NCI-H1105 (cell line): Measurements from ENCODE around the gene ASTN2.

Experiments
- DNase-seq: peaks from one replicate; lab custom pipeline; 2025; lab: John Stamatoyannopoulos, UW

The ASTN2 gene, protein sequence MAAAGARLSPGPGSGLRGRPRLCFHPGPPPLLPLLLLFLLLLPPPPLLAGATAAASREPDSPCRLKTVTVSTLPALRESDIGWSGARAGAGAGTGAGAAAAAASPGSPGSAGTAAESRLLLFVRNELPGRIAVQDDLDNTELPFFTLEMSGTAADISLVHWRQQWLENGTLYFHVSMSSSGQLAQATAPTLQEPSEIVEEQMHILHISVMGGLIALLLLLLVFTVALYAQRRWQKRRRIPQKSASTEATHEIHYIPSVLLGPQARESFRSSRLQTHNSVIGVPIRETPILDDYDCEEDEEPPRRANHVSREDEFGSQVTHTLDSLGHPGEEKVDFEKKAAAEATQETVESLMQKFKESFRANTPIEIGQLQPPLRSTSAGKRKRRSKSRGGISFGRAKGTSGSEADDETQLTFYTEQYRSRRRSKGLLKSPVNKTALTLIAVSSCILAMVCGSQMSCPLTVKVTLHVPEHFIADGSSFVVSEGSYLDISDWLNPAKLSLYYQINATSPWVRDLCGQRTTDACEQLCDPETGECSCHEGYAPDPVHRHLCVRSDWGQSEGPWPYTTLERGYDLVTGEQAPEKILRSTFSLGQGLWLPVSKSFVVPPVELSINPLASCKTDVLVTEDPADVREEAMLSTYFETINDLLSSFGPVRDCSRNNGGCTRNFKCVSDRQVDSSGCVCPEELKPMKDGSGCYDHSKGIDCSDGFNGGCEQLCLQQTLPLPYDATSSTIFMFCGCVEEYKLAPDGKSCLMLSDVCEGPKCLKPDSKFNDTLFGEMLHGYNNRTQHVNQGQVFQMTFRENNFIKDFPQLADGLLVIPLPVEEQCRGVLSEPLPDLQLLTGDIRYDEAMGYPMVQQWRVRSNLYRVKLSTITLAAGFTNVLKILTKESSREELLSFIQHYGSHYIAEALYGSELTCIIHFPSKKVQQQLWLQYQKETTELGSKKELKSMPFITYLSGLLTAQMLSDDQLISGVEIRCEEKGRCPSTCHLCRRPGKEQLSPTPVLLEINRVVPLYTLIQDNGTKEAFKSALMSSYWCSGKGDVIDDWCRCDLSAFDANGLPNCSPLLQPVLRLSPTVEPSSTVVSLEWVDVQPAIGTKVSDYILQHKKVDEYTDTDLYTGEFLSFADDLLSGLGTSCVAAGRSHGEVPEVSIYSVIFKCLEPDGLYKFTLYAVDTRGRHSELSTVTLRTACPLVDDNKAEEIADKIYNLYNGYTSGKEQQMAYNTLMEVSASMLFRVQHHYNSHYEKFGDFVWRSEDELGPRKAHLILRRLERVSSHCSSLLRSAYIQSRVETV (N-terminal part only)

DNA sequence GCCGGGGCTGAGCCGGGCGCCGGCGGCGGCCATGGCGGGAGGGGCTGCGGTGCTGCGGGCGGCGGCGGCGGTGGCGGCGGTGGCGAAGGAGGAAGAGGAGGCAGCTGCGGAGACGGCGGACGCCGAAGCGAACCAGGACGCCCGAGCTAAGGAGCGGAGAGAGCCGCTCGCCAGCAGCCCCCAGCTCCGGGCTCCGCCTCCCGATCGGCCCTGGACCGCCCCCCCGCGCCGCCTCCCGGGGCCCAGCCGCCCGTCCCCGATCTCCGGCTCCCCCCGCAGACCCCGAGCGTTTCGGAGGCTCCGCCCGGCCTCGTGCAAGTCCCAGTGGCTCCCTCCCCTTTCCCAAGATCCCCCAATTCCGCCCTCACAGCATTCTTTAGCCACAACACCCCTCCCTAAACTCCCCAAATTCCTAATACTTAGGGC is at the start of gene ASTN2:
Gene ASTN2 (minus strand): TSS at position 152 of the 426 bp plus-strand sequence. CDS start 119 bp downstream, at position 33.
- DNase-seq: peak; percentile 22

DNA sequence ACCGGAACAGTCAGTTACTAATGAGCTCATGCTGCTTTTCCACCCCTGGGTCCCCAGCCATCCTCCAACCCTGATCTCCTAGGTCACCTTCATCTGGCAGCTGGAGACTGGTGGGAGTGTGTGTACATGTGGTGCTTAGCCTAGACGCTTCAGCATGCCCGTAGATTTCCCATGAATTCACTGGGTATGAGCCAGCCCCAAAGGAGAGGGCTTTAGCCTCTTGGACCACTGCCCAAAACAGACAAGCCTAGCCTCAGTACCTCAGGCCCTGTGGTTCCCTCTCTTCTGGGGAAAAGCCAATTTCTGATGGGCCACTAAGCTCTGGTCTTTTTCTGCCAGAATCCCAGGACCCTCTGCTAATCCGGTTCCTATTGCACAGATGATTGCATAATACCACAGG is 48.0 kb upstream of the ASTN2 start:
- no peak for DNase-seq

DNA sequence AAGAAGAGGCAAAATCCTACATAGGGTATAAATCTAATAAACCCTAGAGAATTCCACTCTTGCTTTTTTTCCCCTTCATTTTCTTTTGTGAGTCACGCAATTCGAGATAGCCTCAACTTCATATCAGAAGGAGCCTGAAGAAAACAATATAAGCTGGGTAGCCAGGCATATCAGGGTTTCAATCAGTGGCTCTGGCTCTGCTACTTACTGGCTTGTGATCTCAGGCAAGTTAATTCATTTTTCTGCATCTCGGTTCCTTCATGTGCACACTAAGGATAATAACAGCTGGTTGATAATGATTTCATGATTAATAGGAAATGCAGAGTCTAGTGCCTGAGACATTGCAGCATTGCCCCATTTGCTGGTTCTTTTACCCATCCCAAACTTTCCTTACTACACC is 46.5 kb upstream of the ASTN2 start:
- no peak for DNase-seq

DNA sequence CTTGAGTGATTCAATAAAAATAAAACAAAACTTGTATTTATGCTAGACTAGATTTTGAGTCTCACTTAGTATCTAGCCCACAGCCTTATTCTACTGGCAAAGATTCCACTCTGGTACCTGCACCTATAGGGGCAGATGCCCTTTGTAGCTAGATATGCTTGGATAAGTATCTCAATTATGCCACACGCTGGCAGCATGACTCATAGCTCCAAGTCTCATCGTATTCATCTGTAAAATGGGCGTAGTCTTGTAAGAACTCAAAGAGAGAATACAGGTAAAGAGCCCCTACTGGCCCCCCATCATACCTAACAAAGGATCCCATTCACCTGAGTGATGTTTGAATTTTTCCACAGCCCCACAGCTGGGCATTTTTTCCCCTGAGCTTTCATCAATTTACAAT is 45.9 kb upstream of the ASTN2 start:
- DNase-seq: no peak

DNA sequence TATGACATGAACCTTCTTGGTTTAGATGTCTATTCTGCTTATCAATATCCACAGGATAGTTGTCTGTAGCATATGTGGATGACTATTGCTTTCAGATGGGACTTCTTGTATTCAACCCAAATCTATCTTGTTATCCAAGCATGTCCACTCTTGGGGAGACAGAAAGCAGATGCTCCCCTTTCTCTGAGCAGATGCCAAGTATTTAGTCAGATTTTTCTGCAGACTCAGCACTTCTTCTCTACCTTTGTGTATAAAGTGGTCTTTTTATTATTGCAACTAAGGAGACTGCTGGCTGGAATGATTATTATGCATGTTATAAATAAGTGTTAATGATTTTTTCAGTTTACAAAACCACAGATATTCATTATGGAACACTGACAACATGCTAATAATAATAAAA is 45.1 kb upstream of the ASTN2 start:
- DNase-seq: no peak

DNA sequence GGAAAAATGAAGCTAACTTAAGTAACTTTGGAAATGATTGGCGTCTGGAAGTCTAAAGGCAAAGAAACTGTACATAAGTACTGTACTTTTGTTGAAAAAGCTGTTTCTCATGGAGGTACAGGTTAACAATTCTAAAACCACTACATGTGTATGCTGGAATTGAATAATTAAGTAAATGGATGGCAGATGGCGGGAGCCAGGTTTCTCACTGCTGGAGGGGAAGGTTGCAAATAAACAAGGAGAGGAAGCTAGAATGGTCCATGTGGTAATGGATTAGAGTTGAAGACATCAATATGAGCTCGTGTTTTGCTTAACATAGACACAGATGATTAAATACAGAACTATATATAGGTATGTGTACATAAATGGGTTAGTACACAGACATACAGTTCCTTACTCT is 43.2 kb upstream of the ASTN2 start:
- no peak for DNase-seq

DNA sequence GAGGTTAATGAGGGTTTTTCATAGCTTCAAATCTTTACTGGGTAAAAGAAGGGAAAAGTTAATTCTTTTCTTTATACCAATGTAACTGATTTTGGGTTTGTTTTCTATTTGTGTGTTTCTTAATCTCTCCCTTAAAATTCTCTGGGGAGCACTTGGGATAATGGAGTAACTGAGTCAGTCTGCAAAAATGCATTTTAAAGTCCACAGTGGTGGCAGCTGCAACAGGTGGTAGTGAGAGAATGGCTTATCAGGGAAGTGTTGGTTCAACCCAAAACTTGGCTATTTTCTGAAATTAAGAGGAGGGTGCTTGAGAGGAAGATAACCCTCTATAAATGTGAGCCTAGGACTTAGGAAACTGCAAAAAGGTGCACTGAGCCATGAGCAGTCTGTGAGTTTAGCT is 39.9 kb upstream of the ASTN2 start:
- no peak for DNase-seq

DNA sequence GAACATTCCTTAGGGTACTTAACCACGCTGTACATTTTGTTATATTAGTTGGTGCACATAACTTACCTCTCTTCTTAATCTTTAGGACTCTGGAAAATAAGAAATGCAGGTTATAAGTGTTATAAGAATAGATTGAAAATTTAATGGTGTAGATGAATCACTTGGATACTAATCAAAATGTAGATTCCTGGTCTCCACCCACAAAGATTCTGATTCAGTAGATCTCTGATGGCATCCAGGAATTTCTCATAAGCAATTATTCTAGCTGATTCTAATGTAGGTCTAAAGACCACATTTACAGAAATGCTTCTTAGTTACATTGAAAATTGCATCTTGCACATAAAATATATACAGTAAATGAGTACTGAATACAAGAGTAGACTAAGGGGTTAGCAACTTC is 38.9 kb upstream of the ASTN2 start:
- no peak for DNase-seq

DNA sequence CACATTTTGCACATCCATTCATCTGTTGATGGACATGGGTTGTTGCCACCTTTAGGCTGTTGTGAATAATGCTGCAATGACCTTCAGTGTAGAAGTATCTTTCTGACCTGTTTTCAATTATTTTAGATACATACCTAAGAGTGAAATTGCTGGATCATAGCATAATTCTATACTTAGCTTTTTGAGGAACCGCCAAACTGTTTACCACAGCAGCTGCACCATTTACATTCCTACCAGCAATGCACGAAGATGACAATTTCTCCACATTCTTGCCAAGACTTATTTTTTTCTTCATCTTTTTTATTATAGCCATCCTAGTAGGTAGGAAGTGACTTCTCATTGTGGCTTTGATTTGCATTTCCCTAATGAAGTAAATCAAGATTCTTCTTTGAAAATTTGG is 36.5 kb upstream of the ASTN2 start:
- no peak for DNase-seq

DNA sequence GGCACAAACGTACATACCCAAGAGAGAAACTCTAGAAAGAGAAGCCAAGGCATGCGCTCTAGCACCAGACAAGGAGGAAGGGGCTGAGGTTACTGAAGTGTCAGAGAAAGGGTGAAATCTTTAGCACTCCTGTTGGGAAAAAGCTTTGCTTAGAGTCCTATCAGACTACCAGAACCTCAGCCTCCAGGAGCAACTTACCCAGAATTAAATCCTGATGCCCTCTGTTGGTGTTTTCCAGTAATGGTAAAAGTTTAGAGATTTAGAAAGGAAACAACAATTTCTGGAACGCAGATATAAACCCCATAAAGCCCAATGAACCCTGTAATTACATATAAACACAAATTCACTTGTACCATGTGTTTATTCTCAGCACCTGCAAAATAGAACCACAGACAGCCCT is 33.2 kb upstream of the ASTN2 start:
- DNase-seq: no peak

DNA sequence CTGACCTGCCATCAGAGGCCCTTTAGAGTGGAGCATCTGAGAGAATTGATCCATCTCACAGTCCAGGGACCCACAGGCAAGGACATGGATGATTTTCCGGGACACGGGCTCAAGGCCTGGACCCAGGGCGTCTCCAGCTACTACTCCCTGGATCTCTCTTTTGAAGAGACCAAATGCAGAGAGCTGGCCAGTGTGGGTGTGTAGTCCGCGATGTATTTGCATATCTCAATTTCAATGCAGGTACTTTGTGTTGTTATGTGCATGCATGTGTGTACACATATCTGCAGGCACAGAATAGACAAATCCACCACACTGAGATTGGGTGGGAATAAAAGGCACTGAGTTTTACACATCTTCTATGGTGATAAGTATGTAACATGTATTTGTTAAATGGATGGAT is 30.8 kb upstream of the ASTN2 start:
- DNase-seq: no peak

DNA sequence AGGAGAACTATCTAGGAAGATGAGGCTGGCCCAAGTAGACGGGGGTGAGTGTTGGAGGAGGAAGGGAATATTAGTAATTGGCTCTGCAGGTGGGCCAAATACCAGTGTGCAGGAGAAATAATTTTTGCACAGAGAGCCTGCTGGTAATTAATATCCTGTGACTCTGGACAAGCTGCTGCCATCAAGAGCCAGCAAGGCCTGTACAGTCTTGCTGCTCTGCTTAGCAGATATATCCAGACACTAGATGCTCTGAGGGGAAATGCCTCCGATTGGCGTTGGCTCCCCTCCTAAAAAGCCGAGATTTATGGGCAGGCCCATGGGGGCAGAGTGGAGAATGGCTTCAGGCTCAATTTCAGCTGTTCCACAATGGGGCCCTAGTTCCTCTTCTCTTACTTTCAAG is 29.6 kb upstream of the ASTN2 start:
- DNase-seq: no peak

DNA sequence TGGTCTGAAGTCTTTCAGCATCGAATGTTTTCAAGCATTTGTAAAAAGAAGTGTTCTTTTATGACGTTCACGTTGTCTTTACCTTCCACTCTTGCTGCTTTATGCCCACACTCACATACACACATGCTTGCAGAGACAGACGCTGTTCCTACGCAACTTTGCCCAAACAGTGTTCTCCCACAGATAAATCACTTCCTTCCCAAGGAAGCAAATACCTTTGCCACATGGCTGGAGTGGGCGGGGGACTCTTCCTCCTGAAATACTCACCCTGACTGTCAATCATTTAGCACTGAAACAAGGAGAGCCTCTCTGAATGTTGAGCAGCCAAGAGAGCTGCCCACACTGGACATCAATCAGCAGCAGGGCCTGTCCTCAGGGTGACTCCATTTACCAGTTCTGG is 22.4 kb upstream of the ASTN2 start:
- DNase-seq: no peak

DNA sequence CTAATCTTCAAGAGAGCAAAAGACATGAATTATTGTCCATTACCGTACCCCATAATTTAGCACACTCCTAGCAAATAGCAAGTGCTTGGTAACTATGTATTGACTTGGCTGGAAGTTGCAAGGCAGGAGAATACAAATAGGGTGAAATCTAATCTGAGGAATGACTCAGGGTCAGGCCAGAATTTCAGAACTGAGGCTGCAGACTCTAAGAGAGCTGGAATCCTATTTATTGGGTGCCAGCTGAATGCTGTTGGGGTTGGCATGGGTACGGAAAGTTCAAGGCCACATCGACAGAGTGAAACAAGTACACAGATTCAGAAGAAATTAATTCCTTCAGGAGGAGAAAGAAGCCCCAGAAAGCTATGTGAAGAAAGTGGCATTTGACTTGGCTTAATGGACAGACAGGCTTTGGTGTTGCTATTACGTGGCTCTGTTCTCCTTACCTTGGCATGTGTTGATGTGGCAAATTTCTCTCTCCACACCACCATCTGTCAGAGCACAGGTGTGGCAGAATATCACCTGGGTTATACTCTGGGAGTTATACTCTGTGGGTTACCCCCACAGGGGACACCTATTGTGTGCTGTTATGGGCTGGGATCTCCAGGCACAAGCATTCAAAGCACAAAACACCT is 20.9 kb upstream of the ASTN2 start:
- DNase-seq: no peak

DNA sequence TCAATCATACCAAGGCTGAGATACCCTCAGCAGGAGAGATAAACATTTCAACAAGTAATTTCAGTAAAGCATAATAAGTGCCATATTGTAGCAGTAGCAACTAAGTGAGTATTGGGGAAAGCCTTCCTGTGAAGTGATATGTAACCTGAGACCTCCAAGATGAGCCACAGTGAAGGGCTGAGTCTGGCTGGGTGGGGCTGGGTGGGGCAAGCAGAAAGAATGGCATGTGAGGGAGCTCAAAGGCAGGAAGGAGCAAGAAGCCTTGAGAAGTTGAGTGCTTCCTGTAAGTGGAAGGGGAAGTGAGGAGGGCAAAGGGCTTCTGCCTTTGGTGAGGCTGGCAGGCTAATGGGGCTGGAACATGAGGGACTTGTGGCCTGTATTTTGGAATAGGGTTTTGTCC is 19.7 kb upstream of the ASTN2 start:
- no peak for DNase-seq

DNA sequence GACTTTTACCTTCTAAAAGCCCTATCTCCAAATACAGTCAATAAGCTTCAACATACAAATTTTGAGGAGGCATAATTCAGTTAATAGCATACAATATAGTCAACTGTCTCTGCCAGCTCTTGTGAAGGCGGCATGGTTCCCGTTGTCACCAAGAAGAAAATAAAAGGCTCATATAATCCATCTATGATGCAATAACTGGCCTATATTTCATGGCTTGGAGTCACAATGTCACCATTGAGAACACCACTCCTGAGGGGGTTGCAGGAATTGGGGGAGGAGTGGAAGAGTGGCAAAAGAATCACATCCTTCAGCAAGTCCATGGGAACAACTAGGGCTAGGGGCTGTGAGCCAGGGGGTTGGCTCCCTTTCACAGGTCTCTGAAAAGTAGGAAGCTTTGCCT is 16.0 kb upstream of the ASTN2 start:
- DNase-seq: no peak

DNA sequence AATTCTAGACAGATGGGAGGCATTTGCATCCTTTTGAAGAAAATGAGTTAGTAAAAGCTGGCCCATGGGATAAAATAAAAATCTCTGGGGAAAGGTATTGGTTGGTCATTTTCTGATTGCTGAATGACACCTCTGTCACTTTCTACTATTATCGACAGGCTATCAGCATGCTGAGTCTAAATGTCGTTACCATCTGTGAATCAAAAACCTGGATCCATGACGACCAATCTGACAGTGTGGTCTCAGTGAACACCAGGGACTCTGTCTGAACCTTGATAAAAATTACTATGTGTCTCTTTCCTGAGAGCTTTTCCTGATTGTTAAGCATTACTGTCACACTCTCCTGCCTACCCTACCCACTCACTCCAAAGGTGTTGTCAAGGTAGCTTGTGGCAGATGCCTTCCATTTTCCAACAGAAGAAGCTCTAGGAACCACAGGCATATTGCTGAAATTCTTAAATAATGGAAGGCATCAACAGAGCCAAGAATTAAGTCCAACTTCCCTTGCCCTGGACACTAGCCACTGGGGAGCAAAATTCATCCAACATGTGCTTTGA is 12.6 kb upstream of the ASTN2 start:
- DNase-seq: no peak

DNA sequence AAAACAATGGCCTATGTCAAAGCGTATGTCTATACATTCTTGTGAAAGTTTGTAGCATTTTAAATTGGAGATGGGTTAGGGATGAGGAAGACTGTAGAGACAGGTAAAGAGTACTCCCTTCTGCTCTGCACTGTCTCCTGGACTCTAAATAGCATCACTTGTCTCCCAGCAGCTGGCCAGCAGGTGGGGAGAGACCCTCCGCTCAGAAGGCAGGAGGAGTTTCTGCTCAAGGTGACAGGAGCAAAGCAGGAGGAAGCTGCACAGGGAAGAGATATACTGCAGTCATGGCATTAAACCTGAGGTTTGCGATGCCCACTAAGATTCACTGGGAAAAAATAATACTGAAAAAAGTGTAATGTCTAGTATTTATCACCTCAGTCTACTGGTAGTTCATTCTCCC is 10.7 kb upstream of the ASTN2 start:
- DNase-seq: no peak

DNA sequence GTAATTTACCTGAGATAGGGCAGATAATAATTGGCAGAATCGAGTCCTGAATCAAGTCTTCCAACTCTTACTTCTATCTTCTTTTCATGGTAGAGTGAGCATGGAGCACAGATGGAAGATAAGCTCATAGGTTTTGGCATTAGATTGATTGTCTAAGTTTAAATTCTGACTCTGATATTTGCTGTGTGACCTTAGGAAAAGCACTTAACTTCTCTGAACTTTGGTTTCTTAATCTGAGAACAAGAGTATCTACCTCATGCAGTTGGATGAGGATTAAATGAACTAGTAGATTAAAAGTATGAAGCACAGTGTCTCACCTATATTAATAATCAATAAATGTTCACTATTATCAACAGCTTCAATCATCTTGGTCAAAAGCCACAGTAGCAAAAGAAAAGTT is 9.4 kb upstream of the ASTN2 start:
- DNase-seq: no peak

DNA sequence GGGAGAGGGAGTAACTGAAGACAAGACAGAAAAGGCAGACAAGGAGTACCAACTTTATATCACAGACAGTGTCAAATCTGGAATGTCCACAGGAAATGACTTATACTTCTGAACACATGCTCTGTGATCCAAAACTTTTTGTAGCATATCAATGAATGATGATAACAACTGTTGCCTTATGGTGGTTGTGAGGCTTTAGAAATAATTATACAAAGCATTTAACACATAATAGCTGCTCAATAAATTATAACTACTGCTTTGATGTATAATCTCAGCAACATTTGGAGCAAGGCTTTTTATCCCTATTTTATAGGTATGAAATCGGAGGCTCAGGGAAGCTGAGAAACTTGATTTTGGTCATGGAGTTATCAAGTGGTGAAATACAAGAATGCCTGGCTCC is 3.3 kb upstream of the ASTN2 start:
- DNase-seq: no peak

DNA sequence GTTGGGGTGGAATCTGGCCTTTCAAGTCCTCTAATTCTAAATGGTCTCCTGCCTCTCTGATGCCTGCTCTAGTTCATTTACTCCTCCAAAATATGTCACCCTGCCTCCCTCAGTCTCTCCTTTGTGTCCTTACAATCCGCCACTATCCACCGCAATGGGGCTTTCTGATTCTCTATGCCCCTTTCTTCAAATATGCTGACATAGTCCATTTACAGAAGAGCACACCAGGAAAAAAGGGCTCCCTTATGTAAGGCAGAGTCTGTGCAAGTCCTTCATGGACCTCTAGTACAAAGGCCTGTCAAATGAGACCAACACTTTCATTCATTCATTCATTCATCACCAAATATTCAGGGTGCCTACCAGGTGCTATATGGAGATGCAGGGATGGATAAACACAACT is 2.0 kb upstream of the ASTN2 start:
- no peak for DNase-seq
